ENCODE data around the gene GSTT2. TPM values are rescaled to one million over a fixed set of nuclear protein-coding genes. Genes with fewer than 3 reads are reported as not detected.
"Not testable (repeated sequence)": the region's sequence is repeated elsewhere in the genome, so short reads cannot be mapped to it uniquely, and the experiment has no call there.

GSTT2 gene
- total and polyA plus RNA-seq, 7 donors = 1.1 to 1.2 TPM; not detected in 5

- not testable (repeated sequence) for H3K9me3 ChIP-seq, H3K27me3 ChIP-seq, H3K4me3 ChIP-seq, H3K27ac ChIP-seq, H3K4me1 ChIP-seq, DNase-seq, H3K36me3 ChIP-seq
- intact Hi-C loops (cut with DNase I) = loop anchor here (5.0 kb wide), 1 partner anchor 222 kb away; no protein-coding TSS in a partner anchor
- WGBS, 2 donors = 52 to 82% methylated on average over 6 of the region's 6 CpGs
These were observed 25.0 kb upstream of the GSTT2 start for GRCh38 chr22:23954991-23955305.

GRCh38 chr22:23955886-23956285 is 24.0 kb upstream of the GSTT2 start:
- intact Hi-C loops (cut with DNase I) = loop anchor here (5.0 kb wide), 1 partner anchor 221 kb away; no protein-coding TSS in a partner anchor
- not testable (repeated sequence) for H3K4me1 ChIP-seq, DNase-seq, H3K9me3 ChIP-seq, H3K27ac ChIP-seq, H3K27me3 ChIP-seq, H3K4me3 ChIP-seq, H3K36me3 ChIP-seq
- WGBS, 2 donors = 77 to 86% methylated on average over 6 to 7 of the region's 8 CpGs

DNA sequence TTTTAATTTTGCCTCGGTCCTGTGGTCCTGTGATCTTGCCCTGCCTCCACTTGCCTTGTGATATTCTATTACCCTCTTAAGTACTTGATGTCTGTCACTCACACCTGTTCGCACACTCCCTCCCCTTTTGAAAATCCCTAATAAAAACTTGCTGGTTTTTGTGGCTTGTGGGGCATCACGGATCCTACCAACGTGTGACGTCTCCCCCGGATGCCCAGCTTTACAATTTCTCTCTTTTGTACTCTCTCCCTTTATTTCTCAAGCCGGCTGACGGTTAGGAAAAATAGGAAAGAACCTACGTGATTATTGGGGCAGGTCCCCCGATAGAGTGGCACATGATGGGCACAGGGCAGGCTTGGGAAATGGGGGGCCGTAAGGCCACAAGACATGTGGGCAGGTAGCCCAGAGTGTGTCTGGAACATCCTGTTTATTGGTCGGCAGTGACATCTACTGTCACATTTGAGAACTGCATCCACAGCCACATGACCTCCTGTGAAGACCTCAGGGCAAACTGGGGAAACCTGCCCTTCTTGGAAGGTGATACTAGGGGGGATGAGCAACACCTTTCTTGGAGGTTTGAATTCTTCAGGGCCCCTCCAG is 23.5 kb upstream of the GSTT2 start:
- not testable (repeated sequence) for H3K4me1 ChIP-seq, H3K4me3 ChIP-seq, H3K9me3 ChIP-seq, H3K27me3 ChIP-seq, H3K36me3 ChIP-seq, H3K27ac ChIP-seq
- peak in 3 of 4 donors; percentile 29 to 60 (median 57) for TF ChIP-seq POLR2AphosphoS5 (IDR thresholded peaks at IDR 0.05)
- TF ChIP-seq, protein P1, sequence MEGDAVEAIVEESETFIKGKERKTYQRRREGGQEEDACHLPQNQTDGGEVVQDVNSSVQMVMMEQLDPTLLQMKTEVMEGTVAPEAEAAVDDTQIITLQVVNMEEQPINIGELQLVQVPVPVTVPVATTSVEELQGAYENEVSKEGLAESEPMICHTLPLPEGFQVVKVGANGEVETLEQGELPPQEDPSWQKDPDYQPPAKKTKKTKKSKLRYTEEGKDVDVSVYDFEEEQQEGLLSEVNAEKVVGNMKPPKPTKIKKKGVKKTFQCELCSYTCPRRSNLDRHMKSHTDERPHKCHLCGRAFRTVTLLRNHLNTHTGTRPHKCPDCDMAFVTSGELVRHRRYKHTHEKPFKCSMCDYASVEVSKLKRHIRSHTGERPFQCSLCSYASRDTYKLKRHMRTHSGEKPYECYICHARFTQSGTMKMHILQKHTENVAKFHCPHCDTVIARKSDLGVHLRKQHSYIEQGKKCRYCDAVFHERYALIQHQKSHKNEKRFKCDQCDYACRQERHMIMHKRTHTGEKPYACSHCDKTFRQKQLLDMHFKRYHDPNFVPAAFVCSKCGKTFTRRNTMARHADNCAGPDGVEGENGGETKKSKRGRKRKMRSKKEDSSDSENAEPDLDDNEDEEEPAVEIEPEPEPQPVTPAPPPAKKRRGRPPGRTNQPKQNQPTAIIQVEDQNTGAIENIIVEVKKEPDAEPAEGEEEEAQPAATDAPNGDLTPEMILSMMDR (IDR thresholded peaks at IDR 0.05) = peak; percentile 78 to 85 (median 80)
- intact Hi-C loops (cut with DNase I) = loop anchor here (5.0 kb wide), 1 partner anchor 221 kb away; no protein-coding TSS in a partner anchor
- DNase-seq = peak; percentile 88
- WGBS, 2 donors = 33 to 41% methylated on average over 12 of the region's 12 CpGs

DNA sequence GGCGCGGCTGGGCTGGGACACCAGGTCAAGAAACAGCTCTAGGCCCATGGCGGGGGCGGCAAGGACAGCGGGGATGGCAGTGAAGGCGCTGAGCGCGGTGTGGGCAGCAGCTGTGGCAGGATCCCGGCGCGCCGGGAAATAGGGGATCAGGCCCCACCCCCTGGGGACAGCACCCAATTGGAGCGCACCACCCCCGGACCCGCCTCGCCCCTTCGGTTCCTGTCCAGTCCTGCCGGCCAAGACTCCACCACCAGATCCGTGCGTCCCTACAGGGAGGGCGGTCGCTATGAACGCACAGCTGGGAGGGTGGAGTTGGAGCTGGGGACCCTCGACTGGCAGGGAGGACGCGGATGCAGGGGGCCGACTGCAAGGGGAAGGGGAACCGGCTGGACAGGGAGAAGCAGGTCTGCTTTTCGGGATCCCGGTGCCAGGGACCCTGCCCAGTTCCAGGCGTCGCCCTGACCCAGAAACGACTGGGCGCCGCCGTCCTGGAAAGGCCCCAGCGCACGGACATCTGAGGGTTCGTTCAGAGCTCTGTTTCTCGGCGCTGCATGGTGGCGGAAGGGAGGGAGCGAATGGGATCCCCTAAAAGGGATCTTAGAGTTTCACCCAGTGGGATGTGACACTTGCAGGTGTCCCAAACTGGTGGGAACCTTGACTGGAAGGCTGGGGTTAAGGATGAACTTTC is 18.7 kb upstream of the GSTT2 start, which contains the start of gene GSTT2B:
Gene GSTT2B (minus strand): TSS at position 112 of the 688 bp plus-strand sequence. CDS start 64 bp downstream, at position 48.
- Histone ChIP-seq H3K4me3 (peak within 1 kb of the TSS in 1 of 4 donors; percentile 31), H3K27ac (peak within 1 kb of the TSS in 1 of 4 donors; percentile 42)
- H3K36me3 ChIP-seq; H3K9me3 ChIP-seq; intact Hi-C loops (cut with DNase I); H3K4me1 ChIP-seq; DNase-seq; H3K27me3 ChIP-seq: not testable (repeated sequence)
- no CpG with 5 or more reads among the region's 43 CpGs for WGBS, 2 donors

- H3K9me3 ChIP-seq; H3K4me3 ChIP-seq; H3K27ac ChIP-seq; H3K27me3 ChIP-seq; H3K4me1 ChIP-seq; intact Hi-C loops (cut with DNase I); DNase-seq: not testable (repeated sequence)
- WGBS, 2 donors = no CpG with 5 or more reads among the region's 18 CpGs
- H3K36me3 ChIP-seq = peaks cover 6 to 22% (median 14%) of the 10 kb centered on the region in 4 donors
These were observed 13.8 kb upstream of the GSTT2 start for GRCh38 chr22:23966094-23966493.

DNA sequence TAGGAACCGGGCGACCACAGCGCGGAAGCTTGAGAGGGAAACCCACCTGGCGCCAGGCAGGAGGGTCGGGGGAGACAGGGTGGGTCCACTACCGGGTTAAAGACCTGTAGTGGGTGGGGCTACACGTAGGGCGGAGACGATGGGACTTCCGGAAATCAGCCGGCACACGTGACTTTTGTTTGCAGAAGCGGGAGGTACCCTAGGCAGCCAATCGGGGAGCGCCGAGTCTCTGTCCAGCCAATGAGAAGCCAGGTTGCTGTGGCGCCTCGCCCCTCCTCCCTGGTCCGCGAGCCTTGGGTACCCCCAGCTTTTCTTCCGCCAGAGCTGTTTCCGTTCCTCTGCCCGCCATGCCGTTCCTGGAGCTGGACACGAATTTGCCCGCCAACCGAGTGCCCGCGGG is 13.4 kb upstream of the GSTT2 start, which contains the start of gene DDTL:
Gene DDTL (plus strand): TSS at position 321 of the 400 bp plus-strand sequence. CDS start 27 bp downstream, at position 348.
- DNase-seq; H3K9me3 ChIP-seq; H3K27me3 ChIP-seq; intact Hi-C loops (cut with DNase I); H3K27ac ChIP-seq; H3K4me1 ChIP-seq; H3K4me3 ChIP-seq: not testable (repeated sequence)
- H3K36me3 ChIP-seq = peaks cover 8 to 26% (median 16%) of the 10 kb centered on the region in 4 donors
- no CpG with 5 or more reads among the region's 30 CpGs for WGBS, 2 donors

- WGBS, 2 donors = 89 to 93% methylated on average over 3 of the region's 3 CpGs
- peaks cover 8 to 30% (median 18%) of the 10 kb centered on the region in 4 donors for H3K36me3 ChIP-seq
- DNase-seq = peak; percentile 46
- H3K27ac ChIP-seq = no peak overlapping the region
- peaks cover 0 to 10% (median 5%) of the 10 kb centered on the region in 4 donors for H3K4me1 ChIP-seq
- no peak for TF ChIP-seq EP300 (IDR thresholded peaks at IDR 0.05)
- no peak for TF ChIP-seq POLR2A (IDR thresholded peaks at IDR 0.05)
- TF ChIP-seq, protein P1 (IDR thresholded peaks at IDR 0.05) = no peak
- TF ChIP-seq POLR2AphosphoS5 (IDR thresholded peaks at IDR 0.05) = no peak
- intact Hi-C loops (cut with DNase I) = no loop called here
- no peaks in the 10 kb centered on the region for H3K27me3 ChIP-seq
- no peak overlapping the region for H3K4me3 ChIP-seq
- H3K9me3 ChIP-seq = no peaks in the 10 kb centered on the region
These were observed 10.9 kb upstream of the GSTT2 start for GRCh38 chr22:23969071-23969470.
